HUES64 (cell line): Measurements from ENCODE around the gene IQCE.
A peak's percentile ranks its signal among the peaks of the same experiment; 100 is the strongest.

Experiments
- H3K27ac ChIP-seq: 2 replicates; pipeline ENCODE4 v1.7.0; 2013; ENCODE audit warnings: low read depth, low read length, inconsistent platforms
- H3K27me3 ChIP-seq: 2 replicates; pipeline ENCODE4 v1.6.1; 2013; ENCODE audit warnings: mild to moderate bottlenecking, low read length; ENCODE audit not compliant: insufficient read depth
- H3K36me3 ChIP-seq: 2 replicates; pipeline ENCODE4 v1.6.1; 2013; ENCODE audit warnings: mild to moderate bottlenecking, low read length; ENCODE audit not compliant: insufficient read depth
- H3K4me1 ChIP-seq: 2 replicates; pipeline ENCODE4 v1.6.1; 2013; ENCODE audit warnings: mild to moderate bottlenecking, low read length, moderate library complexity; ENCODE audit not compliant: insufficient read depth
- H3K4me3 ChIP-seq: 2 replicates; pipeline ENCODE4 v1.5.1; 2013; ENCODE audit warnings: mild to moderate bottlenecking, low read length, moderate library complexity
- H3K9ac ChIP-seq: 2 replicates; pipeline ENCODE4 v1.6.1; 2013; ENCODE audit warnings: mild to moderate bottlenecking, low read depth, low read length
- H3K9me3 ChIP-seq: 2 replicates; pipeline ENCODE4 v1.6.1; 2013; ENCODE audit warnings: low read depth, low read length; ENCODE audit not compliant: insufficient read depth
- WGBS: fragments of 150-250, 120-280 bp; methylation state at CpG from one replicate; pipeline ENCODE4 v1.1.7; 2013; ENCODE audit warnings: missing lambda C conversion rate; 5-methylcytosine and 5-hydroxymethylcytosine counted together

IQCE gene

GRCh38 chr7:2637505-2638223 is 78.9 kb downstream of the IQCE start:
- Histone ChIP-seq H3K36me3 (no peaks in the 10 kb centered on the region; the same call in 1 of the 2 replicates), H3K27ac (peak overlapping the region; percentile 25; the same call in 1 of the 2 replicates), H3K9me3 (no peaks in the 10 kb centered on the region), H3K4me3 (no peak overlapping the region), H3K9ac (0 out of 2 replicates have a peak overlapping the region, but pooled peaks have one; percentile 14), H3K27me3 (no peaks in the 10 kb centered on the region), H3K4me1 (peaks cover 19% of the 10 kb centered on the region)
- WGBS = 93% methylated on average over 23 of the region's 23 CpGs

GRCh38 chr7:2638224-2638991 is 79.6 kb downstream of the IQCE start:
- Histone ChIP-seq H3K4me3 (no peak overlapping the region), H3K4me1 (peaks cover 17% of the 10 kb centered on the region), H3K27me3 (no peaks in the 10 kb centered on the region), H3K9me3 (no peaks in the 10 kb centered on the region), H3K27ac (no peak overlapping the region), H3K36me3 (no peaks in the 10 kb centered on the region; the same call in 1 of the 2 replicates), H3K9ac (no peak overlapping the region; the same call in 1 of the 2 replicates)
- 92% methylated on average over 34 of the region's 34 CpGs for WGBS

- H3K9me3 ChIP-seq = no peaks in the 10 kb centered on the region
- H3K27ac ChIP-seq = 0 out of 2 replicates have a peak overlapping the region, but pooled peaks have one; percentile 18
- WGBS = 94% methylated on average over 24 of the region's 24 CpGs
- H3K4me3 ChIP-seq = no peak overlapping the region
- H3K4me1 ChIP-seq = peaks cover 10% of the 10 kb centered on the region; the same call in 1 of the 2 replicates
- no peaks in the 10 kb centered on the region for H3K27me3 ChIP-seq
- H3K36me3 ChIP-seq = no peaks in the 10 kb centered on the region
- no peak overlapping the region for H3K9ac ChIP-seq
Observed at GRCh38 chr7:2639181-2639681, 80.5 kb downstream of the IQCE start.

- no peaks in the 10 kb centered on the region for H3K27me3 ChIP-seq
- no peak overlapping the region for H3K4me3 ChIP-seq
- peaks cover 16% of the 10 kb centered on the region for H3K4me1 ChIP-seq
- H3K36me3 ChIP-seq = no peaks in the 10 kb centered on the region
- H3K27ac ChIP-seq = no peak overlapping the region
- H3K9me3 ChIP-seq = no peaks in the 10 kb centered on the region
- H3K9ac ChIP-seq = no peak overlapping the region
- WGBS = 91% methylated on average over 37 of the region's 37 CpGs
Observed at GRCh38 chr7:2639695-2640481, 81.1 kb downstream of the IQCE start.

GRCh38 chr7:2640482-2640830 is 81.7 kb downstream of the IQCE start:
- Histone ChIP-seq H3K4me3 (no peak overlapping the region), H3K4me1 (peaks cover 21% of the 10 kb centered on the region), H3K27me3 (no peaks in the 10 kb centered on the region), H3K9ac (no peak overlapping the region), H3K9me3 (no peaks in the 10 kb centered on the region), H3K27ac (peak overlapping the region; percentile 88), H3K36me3 (no peaks in the 10 kb centered on the region)
- WGBS = 90% methylated on average over 12 of the region's 12 CpGs

GRCh38 chr7:2640846-2641316 is 82.1 kb downstream of the IQCE start:
- H3K27ac ChIP-seq = peak overlapping the region; percentile 88

GRCh38 chr7:2641406-2642393 is 82.9 kb downstream of the IQCE start:
- Histone ChIP-seq H3K4me3 (no peak overlapping the region), H3K9me3 (no peaks in the 10 kb centered on the region), H3K27me3 (no peaks in the 10 kb centered on the region), H3K4me1 (peaks cover 24% of the 10 kb centered on the region), H3K36me3 (no peaks in the 10 kb centered on the region), H3K27ac (peak overlapping the region; percentile 88), H3K9ac (peak overlapping the region; percentile 56; the same call in 1 of the 2 replicates)
- 62% methylated on average over 39 of the region's 39 CpGs for WGBS

More at GRCh38 chr7:2640846-2641316, 82.1 kb downstream of the IQCE start:
- H3K36me3 ChIP-seq = no peaks in the 10 kb centered on the region
- H3K9me3 ChIP-seq = no peaks in the 10 kb centered on the region
- peak overlapping the region; percentile 55 for H3K9ac ChIP-seq
- WGBS = 78% methylated on average over 9 of the region's 9 CpGs
- H3K4me1 ChIP-seq = peaks cover 24% of the 10 kb centered on the region
- no peaks in the 10 kb centered on the region for H3K27me3 ChIP-seq
- no peak overlapping the region for H3K4me3 ChIP-seq

GRCh38 chr7:2643386-2644219 is 84.8 kb downstream of the IQCE start:
- no peak overlapping the region for H3K4me3 ChIP-seq
- H3K9me3 ChIP-seq = no peaks in the 10 kb centered on the region
- peaks cover 16% of the 10 kb centered on the region for H3K36me3 ChIP-seq
- 92% methylated on average over 29 of the region's 29 CpGs for WGBS
- peaks cover 24% of the 10 kb centered on the region for H3K4me1 ChIP-seq
- H3K27ac ChIP-seq = no peak overlapping the region
- no peak overlapping the region for H3K9ac ChIP-seq
- no peaks in the 10 kb centered on the region for H3K27me3 ChIP-seq

- Histone ChIP-seq H3K36me3 (peaks cover 19% of the 10 kb centered on the region), H3K27me3 (no peaks in the 10 kb centered on the region), H3K9ac (no peak overlapping the region), H3K4me1 (peaks cover 24% of the 10 kb centered on the region), H3K27ac (peak overlapping the region; percentile 74), H3K9me3 (no peaks in the 10 kb centered on the region), H3K4me3 (no peak overlapping the region)
- 90% methylated on average over 6 of the region's 6 CpGs for WGBS
Observed at GRCh38 chr7:2644220-2644561, 85.4 kb downstream of the IQCE start.
